Superior temporal gyrus (tissue), 1 donor: ENCODE data around the gene AGAP2.
"Not testable (repeated sequence)": the region's sequence is repeated elsewhere in the genome, so short reads cannot be mapped to it uniquely, and the experiment has no call there.

Source experiments
- DNase-seq: peaks from one replicate; pipeline ENCODE4 v3.0.0-alpha.2; 2016; ENCODE audit errors: extremely low spot score

Gene AGAP2

GRCh38 chr12:57694459-57695019, 44.0 kb downstream of the AGAP2 start:
- DNase-seq = no peak

GRCh38 chr12:57693659-57694458, 44.7 kb downstream of the AGAP2 start, which contains the start of gene OS9:
TSS of gene OS9 (plus strand) at chr12:57694132. CDS start at chr12:57694162, 30 bp downstream.
- peak; percentile 100 for DNase-seq

- DNase-seq = no peak
Observed at GRCh38 chr12:57693317-57693658, 45.3 kb downstream of the AGAP2 start.

GRCh38 chr12:57692500-57692899, 46.0 kb downstream of the AGAP2 start:
- no peak for DNase-seq

- no peak for DNase-seq
Observed at GRCh38 chr12:57688931-57689330, 49.6 kb downstream of the AGAP2 start.

- no peak for DNase-seq
Observed at GRCh38 chr12:57687862-57688261, 50.7 kb downstream of the AGAP2 start.

- no peak for DNase-seq
Observed at GRCh38 chr12:57679697-57680096, 58.8 kb downstream of the AGAP2 start.

- not testable (repeated sequence) for DNase-seq
Observed at GRCh38 chr12:57677947-57678346, 60.6 kb downstream of the AGAP2 start.

- no peak for DNase-seq
Observed at GRCh38 chr12:57674691-57675090, 63.9 kb downstream of the AGAP2 start.
